GM21825 (cell line): ENCODE measurements around the gene TACR1.

ENCODE experiments used
- ATAC-seq: cut with Tn5 transposase; IDR thresholded peaks from one replicate; pipeline ENCODE4 v1.9.1; 2021; ENCODE audit warnings: mild to moderate bottlenecking, moderate library complexity; ENCODE audit not compliant: unreplicated experiment

TACR1 gene

GRCh38 chr2:75025216-75025615 lies 174.1 kb downstream of the TACR1 start:
- ATAC-seq, result no peak

DNA sequence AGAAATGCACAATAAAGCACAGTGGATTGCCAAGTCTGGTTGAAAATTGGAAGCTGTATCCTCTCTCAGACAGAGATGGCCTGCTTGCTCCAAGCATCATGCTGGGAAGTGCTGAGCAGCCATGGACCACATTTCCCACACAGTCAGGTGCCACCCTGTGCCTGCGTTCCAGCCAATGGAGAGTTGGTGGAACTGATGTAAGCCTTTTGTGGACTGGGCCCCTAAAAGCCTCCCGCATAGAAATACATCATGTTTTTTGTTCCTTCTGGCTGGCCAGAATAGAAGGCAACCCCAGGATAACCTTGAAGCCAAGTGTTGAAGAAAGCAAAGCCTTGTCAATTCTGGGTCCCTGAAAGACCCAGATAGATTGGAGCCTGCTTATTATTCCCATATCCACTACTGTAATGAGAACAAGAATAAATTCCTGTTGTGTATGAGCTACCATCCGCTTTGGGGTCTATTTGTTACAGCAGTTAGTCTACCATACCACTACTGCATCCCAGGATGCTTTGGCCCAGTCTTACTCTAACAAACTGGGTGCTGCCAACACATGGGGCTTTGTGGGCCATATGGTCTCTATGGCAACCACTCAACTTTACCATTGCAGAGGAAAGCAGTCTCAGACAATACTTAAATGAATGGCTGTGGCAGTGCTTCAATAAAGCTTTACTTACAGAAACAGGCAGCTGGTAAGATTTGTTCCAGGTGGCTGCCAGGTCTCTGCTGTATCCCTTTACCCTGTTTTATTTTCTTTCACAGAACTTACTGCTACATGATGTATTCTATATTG lies 175.5 kb downstream of the TACR1 start:
- no peak for ATAC-seq

DNA sequence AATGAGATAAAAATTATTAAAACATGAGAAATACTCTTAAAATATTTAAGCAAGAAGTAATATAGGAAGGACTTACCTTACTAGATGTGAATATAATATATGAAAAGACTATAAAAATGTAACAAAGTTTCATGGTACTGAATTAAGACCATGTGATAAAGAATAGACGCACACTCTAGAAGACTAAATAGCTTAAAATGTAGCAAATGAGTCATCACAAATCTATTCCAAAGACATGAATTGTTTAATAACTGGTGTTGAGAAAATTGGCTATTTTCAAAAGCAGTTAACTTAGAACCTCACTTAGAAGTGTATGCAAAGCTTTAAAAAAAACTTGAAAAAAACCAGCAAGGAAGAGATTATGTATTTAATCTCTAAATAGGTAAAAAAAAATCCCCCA lies 176.8 kb downstream of the TACR1 start:
- no peak for ATAC-seq

DNA sequence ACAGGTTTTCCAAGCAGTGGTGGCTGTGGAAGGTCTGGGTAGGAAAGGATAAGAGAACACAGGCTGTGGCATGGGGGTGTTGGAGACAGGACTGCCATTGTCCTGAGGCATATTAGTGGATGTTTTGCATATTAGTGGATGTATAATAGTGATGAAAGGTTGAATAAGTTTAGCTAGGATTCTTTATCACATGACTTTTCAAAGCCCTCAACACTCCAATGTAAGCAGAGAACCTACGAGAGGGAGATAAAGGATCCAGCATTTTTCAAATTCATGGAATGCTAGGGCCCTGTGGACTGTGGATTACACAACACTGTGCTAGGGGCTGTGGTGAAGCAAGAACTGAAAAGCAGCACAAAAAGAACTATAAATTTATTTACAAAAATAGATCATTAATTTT lies 177.6 kb downstream of the TACR1 start:
- ATAC-seq, result no peak

DNA sequence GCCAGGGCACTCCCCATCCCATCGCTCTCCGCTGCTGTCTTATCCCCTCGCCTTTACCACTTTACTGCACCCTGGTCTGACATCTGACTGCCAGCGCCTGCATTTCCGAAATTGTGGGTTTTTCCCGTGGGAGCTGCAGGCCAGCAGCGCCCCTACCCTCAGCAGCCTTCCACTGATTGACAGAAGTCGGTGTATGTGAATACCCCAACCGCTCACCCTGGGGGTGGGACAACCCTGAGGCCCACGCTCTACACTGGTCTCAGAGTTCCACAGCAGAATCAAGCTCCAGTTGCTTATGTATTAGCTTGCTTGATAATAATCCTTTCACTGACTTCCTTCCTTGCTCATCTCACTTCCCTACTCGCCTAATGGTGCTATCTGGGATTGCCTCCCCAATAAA lies 178.8 kb downstream of the TACR1 start:
- no peak for ATAC-seq

GRCh38 chr2:75019790-75020189 lies 179.5 kb downstream of the TACR1 start:
- no peak for ATAC-seq

DNA sequence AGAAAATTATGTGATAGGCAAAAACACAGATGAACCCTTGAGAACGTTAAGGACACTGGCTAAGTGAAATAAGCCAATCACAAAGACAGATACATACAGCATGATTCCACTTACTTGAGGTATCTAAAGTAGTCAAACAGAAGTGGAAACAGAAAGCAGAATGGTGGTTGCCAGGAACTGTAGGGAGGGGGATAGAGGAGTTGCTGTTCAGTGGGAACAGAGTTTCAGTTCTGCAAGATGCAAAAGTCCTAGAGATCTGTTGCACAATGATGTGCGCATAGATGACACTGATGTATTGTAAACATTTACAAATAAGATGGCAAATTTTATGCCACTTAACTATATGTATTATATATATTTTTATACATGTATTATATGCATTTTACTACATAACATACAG lies 181.2 kb downstream of the TACR1 start:
- ATAC-seq, result no peak

GRCh38 chr2:75012080-75012479 lies 187.2 kb downstream of the TACR1 start:
- ATAC-seq, result no peak

DNA sequence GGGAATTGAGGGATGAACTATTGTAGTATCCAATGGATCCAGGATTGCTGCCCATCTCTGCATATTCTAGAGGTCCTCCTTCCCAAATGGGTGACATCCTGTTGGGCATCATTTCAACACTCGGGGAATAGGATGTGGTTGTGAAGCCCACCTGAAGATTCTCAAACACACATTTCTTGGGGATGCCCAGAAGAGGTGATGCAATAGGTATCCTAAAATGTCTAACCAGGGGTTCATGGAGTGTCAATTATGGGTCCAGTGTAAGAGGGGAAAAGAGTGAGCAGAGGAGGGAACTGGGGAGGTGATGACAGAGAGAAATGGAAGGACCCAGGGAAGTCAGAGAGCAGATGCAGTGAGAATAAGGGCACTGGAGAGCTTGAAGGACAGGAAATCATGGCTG lies 188.7 kb downstream of the TACR1 start:
- ATAC-seq, result no peak

DNA sequence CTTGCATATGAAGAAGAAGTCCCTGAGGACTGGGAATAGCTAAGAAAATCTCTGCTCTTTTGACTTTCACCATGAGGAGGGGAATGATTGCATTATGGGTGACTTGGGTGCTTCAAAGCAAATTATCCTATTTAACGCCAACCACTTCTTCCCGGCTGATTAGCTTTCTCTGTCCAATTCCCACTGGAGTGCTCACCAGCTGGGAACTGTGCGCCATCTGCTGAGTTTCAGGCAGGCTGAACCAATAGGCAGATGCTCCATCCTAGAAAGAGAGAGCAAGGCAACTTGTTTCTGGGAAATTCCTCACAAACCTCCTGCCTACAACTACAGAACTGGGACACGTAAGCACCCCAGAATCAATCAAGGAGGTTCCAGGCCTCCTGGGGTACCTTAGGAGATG lies 191.5 kb downstream of the TACR1 start:
- no peak for ATAC-seq

DNA sequence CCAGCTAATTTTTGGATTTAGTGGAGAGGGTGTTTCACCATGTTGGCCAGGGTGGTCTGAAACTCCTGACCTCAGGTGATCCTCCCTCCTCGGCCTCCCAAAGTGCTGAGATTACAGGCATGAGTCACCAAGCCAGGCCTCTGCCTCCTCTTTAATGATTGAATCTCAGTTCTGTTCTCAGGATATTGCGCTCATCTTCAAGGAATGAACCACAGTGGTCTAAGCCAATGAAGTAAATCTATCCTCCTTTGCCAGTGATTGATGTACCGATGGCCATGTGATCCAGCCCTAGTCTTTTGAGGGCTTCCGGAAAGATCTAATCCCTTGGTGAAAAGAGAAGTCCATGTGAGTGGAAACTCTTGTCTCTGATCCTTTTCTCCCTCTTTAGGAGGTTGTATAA lies 192.3 kb downstream of the TACR1 start:
- ATAC-seq, result no peak

- no peak for ATAC-seq
Observed at GRCh38 chr2:75006041-75006440, 193.3 kb downstream of the TACR1 start.

- no peak for ATAC-seq
Observed at GRCh38 chr2:75003773-75004172, 195.5 kb downstream of the TACR1 start.

DNA sequence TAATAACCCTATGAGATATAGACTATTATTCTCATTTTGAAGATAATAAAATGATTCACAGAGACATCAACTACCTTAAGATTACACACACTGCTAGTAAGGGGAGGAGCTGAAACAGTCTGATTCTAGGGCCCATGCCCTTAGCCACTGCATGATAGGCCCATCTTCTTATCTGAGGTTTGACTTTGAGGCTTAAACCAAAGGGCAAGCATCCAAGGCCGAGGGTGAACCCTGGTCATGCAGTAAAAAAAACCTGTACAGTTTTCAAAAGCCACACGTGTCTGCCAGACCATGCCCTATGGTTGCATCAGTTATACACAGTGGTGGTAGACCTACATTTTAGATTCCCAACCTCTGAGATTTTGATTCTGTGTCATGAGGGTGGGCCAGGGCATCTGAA lies 196.0 kb downstream of the TACR1 start:
- ATAC-seq, result no peak

- no peak for ATAC-seq
Observed at GRCh38 chr2:75002007-75002406, 197.3 kb downstream of the TACR1 start.

DNA sequence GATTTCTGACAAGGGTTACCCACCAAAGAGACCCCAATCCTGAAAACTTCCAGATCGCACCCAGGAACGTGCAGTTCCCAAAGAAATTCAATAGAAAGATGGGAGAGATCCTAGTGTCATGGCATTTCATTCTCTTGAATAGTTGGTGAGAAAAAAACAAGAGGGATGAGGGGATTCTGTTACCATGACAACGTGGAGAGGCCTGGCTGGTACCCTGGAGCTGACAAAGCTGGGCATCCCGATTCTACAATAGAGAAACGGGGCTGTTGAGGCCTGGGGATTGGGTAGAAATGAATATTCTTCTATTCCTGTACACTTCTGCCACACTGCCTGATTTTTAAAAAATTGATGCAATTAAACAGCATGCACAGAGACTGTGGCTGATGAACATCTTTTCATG lies 199.9 kb downstream of the TACR1 start:
- ATAC-seq, result no peak
